Neural progenitor cell (in vitro differentiated cells): ENCODE measurements around the gene PARD3B. TPM values are rescaled to one million over a fixed set of nuclear protein-coding genes. Genes with fewer than 3 reads are reported as not detected.

Experiments
- DNase-seq: peaks from one replicate; pipeline ENCODE4 v3.0.0-alpha.2; 2016; ENCODE audit warnings: low spot score
- H2AFZ ChIP-seq: fragments of 200-600 bp; sonication (generic); replicated peaks from 2 replicates; pipeline ENCODE4 v1.6.1; 2016; ENCODE audit warnings: antibody characterized with exemption
- H3F3A ChIP-seq: fragments of 200-600 bp; sonication (generic); 2 replicates; pipeline ENCODE4 v1.6.1; 2016; ENCODE audit warnings: antibody characterized with exemption, low read depth
- H3K27ac ChIP-seq: fragments of 200-600 bp; sonication (generic); 2 replicates; pipeline ENCODE4 v1.5.1; 2016; ENCODE audit warnings: mild to moderate bottlenecking
- H3K27me3 ChIP-seq: fragments of 200-600 bp; sonication (generic); 2 replicates; pipeline ENCODE4 v1.6.1; 2016; ENCODE audit warnings: mild to moderate bottlenecking, moderate library complexity
- H3K36me3 ChIP-seq: fragments of 200-600 bp; sonication (generic); 2 replicates; pipeline ENCODE4 v1.5.1; 2016
- H3K4me1 ChIP-seq: fragments of 200-600 bp; sonication (generic); 2 replicates; pipeline ENCODE4 v1.6.1; 2016; ENCODE audit warnings: mixed run types
- H3K4me2 ChIP-seq: fragments of 200-600 bp; sonication (generic); 2 replicates; pipeline ENCODE4 v1.6.1; 2016
- H3K4me3 ChIP-seq: fragments of 200-600 bp; sonication (generic); 2 replicates; pipeline ENCODE4 v1.5.1; 2016
- H3K79me2 ChIP-seq: fragments of 200-600 bp; sonication (generic); 2 replicates; pipeline ENCODE4 v1.6.1; 2016; ENCODE audit warnings: low read depth
- H3K9ac ChIP-seq: fragments of 200-600 bp; sonication (generic); 2 replicates; pipeline ENCODE4 v1.6.1; 2016
- H3K9me3 ChIP-seq: fragments of 200-600 bp; sonication (generic); 2 replicates; pipeline ENCODE4 v1.5.1; 2016; ENCODE audit warnings: low read depth
- H4K20me1 ChIP-seq: fragments of 200-600 bp; sonication (generic); 2 replicates; pipeline ENCODE4 v1.6.1; 2016; ENCODE audit warnings: low read depth
- H3K27ac Mint-ChIP-seq: 3 replicates; pipeline ENCODE4 v1.8.0; 2021; ENCODE audit warnings: mixed read lengths
- H3K27me3 Mint-ChIP-seq: 2 replicates; pipeline ENCODE4 v1.8.0; 2022; ENCODE audit warnings: low read depth, mild to moderate bottlenecking, inconsistent platforms, moderate library complexity, mixed read lengths; ENCODE audit not compliant: insufficient read depth
- H3K36me3 Mint-ChIP-seq: 3 replicates; pipeline ENCODE4 v1.8.0; 2021; ENCODE audit warnings: mixed read lengths
- H3K4me1 Mint-ChIP-seq: 3 replicates; pipeline ENCODE4 v1.8.0; 2021; ENCODE audit warnings: mixed read lengths
- H3K4me3 Mint-ChIP-seq: 3 replicates; pipeline ENCODE4 v1.8.0; 2021; ENCODE audit warnings: mild to moderate bottlenecking, moderate library complexity, mixed read lengths
- H3K9me3 Mint-ChIP-seq: 3 replicates; pipeline ENCODE4 v1.8.0; 2020; ENCODE audit warnings: mixed read lengths
- EZH2 ChIP-seq: fragments of 200-600 bp; sonication (generic); IDR thresholded peaks from 2 replicates; pipeline ENCODE4 v1.6.1; 2017; ENCODE audit warnings: antibody characterized with exemption, mild to moderate bottlenecking, moderate library complexity
- EZH2phosphoT487 ChIP-seq: fragments of 200-600 bp; sonication (generic); IDR thresholded peaks from 2 replicates; pipeline ENCODE4 v1.6.1; 2017; ENCODE audit warnings: antibody characterized with exemption
- total RNA-seq: library from RNA; depleted of rRNA; stranded (reverse); fragments of >200 nt; gene quantifications from 2 replicates; pipeline ENCODE4 v1.2.3, GENCODE V29; 2015; ENCODE audit warnings: low replicate concordance
- TF ChIP-seq, protein P1 (sequence below): fragments of 200-600 bp; sonication (generic); IDR thresholded peaks from 2 replicates; pipeline ENCODE4 v1.5.1; 2017; ENCODE audit warnings: antibody characterized with exemption, mild to moderate bottlenecking

PARD3B gene
- total RNA-seq, 1 donor from 2014 or later, result 8.4 TPM

DNA sequence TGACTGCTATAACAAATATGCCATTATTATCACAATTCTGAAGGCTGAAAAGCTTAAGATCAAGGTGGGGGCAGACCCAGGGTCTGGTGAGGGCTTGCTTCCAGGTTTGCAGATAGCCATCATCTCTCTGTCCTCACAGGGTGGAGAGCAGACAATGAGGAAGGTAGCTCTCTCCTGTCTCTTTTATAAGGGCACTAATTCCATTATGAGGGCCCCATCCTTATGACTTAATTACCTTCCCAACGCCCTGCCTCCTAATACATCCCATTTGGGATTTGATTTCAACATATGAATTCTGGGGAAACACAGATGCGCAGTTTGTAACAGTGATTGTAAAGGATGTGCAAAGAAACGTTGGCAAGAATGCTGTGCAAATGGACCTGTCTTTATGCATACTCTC, 44.8 kb downstream of the PARD3B start:
- no peak for DNase-seq
- H3F3A ChIP-seq, result no peaks in the 10 kb centered on the region
- no peaks in the 10 kb centered on the region for H3K27me3 ChIP-seq
- Mint-ChIP-seq H3K4me3 (no peak overlapping the region), H3K9me3 (peaks cover 22% of the 10 kb centered on the region), H3K27me3 (no peaks in the 10 kb centered on the region), H3K27ac (peak overlapping the region; percentile 62), H3K36me3 (peaks cover 6% of the 10 kb centered on the region), H3K4me1 (peaks cover 34% of the 10 kb centered on the region)
- H3K9me3 ChIP-seq, result no peaks in the 10 kb centered on the region
- no peak overlapping the region for H3K4me2 ChIP-seq
- H3K36me3 ChIP-seq, result no peaks in the 10 kb centered on the region
- H3K79me2 ChIP-seq, result no peaks in the 10 kb centered on the region
- peaks cover 9% of the 10 kb centered on the region for H3K4me1 ChIP-seq
- H3K27ac ChIP-seq, result no peak overlapping the region
- H4K20me1 ChIP-seq, result no peaks in the 10 kb centered on the region
- TF ChIP-seq EZH2 (no peak), EZH2phosphoT487 (no peak)
- TF ChIP-seq, protein P1, sequence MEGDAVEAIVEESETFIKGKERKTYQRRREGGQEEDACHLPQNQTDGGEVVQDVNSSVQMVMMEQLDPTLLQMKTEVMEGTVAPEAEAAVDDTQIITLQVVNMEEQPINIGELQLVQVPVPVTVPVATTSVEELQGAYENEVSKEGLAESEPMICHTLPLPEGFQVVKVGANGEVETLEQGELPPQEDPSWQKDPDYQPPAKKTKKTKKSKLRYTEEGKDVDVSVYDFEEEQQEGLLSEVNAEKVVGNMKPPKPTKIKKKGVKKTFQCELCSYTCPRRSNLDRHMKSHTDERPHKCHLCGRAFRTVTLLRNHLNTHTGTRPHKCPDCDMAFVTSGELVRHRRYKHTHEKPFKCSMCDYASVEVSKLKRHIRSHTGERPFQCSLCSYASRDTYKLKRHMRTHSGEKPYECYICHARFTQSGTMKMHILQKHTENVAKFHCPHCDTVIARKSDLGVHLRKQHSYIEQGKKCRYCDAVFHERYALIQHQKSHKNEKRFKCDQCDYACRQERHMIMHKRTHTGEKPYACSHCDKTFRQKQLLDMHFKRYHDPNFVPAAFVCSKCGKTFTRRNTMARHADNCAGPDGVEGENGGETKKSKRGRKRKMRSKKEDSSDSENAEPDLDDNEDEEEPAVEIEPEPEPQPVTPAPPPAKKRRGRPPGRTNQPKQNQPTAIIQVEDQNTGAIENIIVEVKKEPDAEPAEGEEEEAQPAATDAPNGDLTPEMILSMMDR, result no peak
- H2AFZ ChIP-seq, result no peak overlapping the region
- H3K9ac ChIP-seq, result no peak overlapping the region
- H3K4me3 ChIP-seq, result no peak overlapping the region

DNA sequence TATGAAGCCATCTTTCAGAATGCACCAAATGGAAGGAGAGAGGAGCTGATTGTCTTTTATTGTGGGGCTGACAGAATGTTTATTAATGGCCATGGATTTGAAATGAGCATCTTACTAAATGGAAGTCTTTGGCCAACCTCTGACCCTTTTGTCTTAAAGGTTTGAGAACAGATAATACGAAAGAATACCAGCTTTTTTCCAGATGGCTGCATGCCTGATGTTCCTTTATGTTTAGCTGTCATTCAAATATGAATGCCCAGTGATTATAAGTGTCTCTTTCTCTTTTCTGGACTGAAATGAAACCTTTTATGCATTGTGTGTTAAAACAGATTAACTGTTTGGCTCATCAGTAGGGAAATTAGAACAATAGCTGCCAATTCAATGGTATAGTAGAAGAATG, 46.0 kb downstream of the PARD3B start:
- peaks cover 22% of the 10 kb centered on the region for H3K9me3 Mint-ChIP-seq
- no peaks in the 10 kb centered on the region for H3K27me3 Mint-ChIP-seq
- H3K4me1 Mint-ChIP-seq, result peaks cover 34% of the 10 kb centered on the region
- no peaks in the 10 kb centered on the region for H3K36me3 ChIP-seq
- peaks cover 9% of the 10 kb centered on the region for H3K4me1 ChIP-seq
- H3K9ac ChIP-seq, result no peak overlapping the region
- H3K9me3 ChIP-seq, result no peaks in the 10 kb centered on the region
- H3K27me3 ChIP-seq, result no peaks in the 10 kb centered on the region
- peak overlapping the region; percentile 1 for H3K27ac Mint-ChIP-seq
- no peak overlapping the region for H3K27ac ChIP-seq
- no peak overlapping the region for H3K4me2 ChIP-seq
- H3K4me3 ChIP-seq, result no peak overlapping the region
- H2AFZ ChIP-seq, result no peak overlapping the region
- DNase-seq, result peak; percentile 12
- no peak for TF ChIP-seq EZH2
- TF ChIP-seq, protein P1, result no peak
- TF ChIP-seq EZH2phosphoT487, result no peak
- no peak overlapping the region for H3K4me3 Mint-ChIP-seq
- peaks cover 6% of the 10 kb centered on the region for H3K36me3 Mint-ChIP-seq
- no peaks in the 10 kb centered on the region for H4K20me1 ChIP-seq
- H3F3A ChIP-seq, result no peaks in the 10 kb centered on the region
- H3K79me2 ChIP-seq, result no peaks in the 10 kb centered on the region

DNA sequence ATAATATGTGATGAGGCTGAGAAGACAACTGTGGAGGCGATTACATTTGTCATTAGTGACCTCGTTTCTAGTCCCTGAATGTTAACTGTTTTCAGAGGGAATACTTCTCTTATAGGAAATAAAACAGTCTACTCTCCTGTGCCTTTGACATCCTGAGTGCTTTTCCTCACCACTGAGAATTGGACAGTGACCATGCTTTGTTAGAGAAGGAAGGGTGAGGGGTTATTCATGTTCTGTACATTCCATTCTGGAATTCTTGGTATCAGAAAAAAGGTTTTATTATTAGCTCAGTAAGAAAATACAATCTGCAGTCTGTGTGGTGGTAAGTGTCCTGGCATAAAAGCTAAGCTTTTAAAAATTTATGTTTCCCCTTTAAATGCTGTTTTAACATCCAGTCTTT, 58.8 kb downstream of the PARD3B start:
- no peak overlapping the region for H3K27ac ChIP-seq
- no peak overlapping the region for H3K9ac ChIP-seq
- H3K4me3 ChIP-seq, result no peak overlapping the region
- H3K27me3 ChIP-seq, result no peaks in the 10 kb centered on the region
- no peaks in the 10 kb centered on the region for H3K36me3 ChIP-seq
- no peak overlapping the region for H3K4me2 ChIP-seq
- H3K79me2 ChIP-seq, result no peaks in the 10 kb centered on the region
- TF ChIP-seq, protein P1, result no peak
- no peak for TF ChIP-seq EZH2phosphoT487
- TF ChIP-seq EZH2, result no peak
- Mint-ChIP-seq H3K36me3 (peaks cover 4% of the 10 kb centered on the region), H3K9me3 (peaks cover 14% of the 10 kb centered on the region), H3K27me3 (no peaks in the 10 kb centered on the region), H3K4me3 (no peak overlapping the region), H3K27ac (no peak overlapping the region), H3K4me1 (peaks cover 17% of the 10 kb centered on the region)
- no peaks in the 10 kb centered on the region for H4K20me1 ChIP-seq
- H3K9me3 ChIP-seq, result no peaks in the 10 kb centered on the region
- H2AFZ ChIP-seq, result no peak overlapping the region
- no peaks in the 10 kb centered on the region for H3F3A ChIP-seq
- no peak for DNase-seq
- no peaks in the 10 kb centered on the region for H3K4me1 ChIP-seq
